Smooth muscle cell (in vitro differentiated cells): ENCODE measurements around the gene C1QL4. TPM values are rescaled to one million over a fixed set of nuclear protein-coding genes. Genes with fewer than 3 reads are reported as not detected.

Experiments
- DNase-seq: peaks from one replicate; lab custom pipeline; 2025; ENCODE audit not compliant: unreplicated experiment; lab: John Stamatoyannopoulos, UW
- H2AFZ ChIP-seq: fragments of 200-600 bp; sonication (generic); 2 replicates; pipeline ENCODE4 v1.6.0; 2016; ENCODE audit warnings: antibody characterized with exemption, low read depth, mild to moderate bottlenecking
- H3F3A ChIP-seq: fragments of 200-600 bp; sonication (generic); 2 replicates; pipeline ENCODE4 v1.6.0; 2017; ENCODE audit warnings: antibody characterized with exemption, low read depth
- H3K27ac ChIP-seq: fragments of 200-600 bp; sonication (generic); 2 replicates; pipeline ENCODE4 v1.5.1; 2016; ENCODE audit warnings: low read depth, mild to moderate bottlenecking
- H3K27me3 ChIP-seq: fragments of 200-600 bp; sonication (generic); 2 replicates; pipeline ENCODE4 v1.6.1; 2016; ENCODE audit warnings: low read depth, mild to moderate bottlenecking
- H3K36me3 ChIP-seq: fragments of 200-600 bp; sonication (generic); 2 replicates; pipeline ENCODE4 v1.5.1; 2016; ENCODE audit warnings: low read depth
- H3K4me1 ChIP-seq: fragments of 200-600 bp; sonication (generic); 2 replicates; pipeline ENCODE4 v1.5.1; 2016; ENCODE audit warnings: low read depth
- H3K4me2 ChIP-seq: fragments of 200-600 bp; sonication (generic); 2 replicates; pipeline ENCODE4 v1.6.0; 2016; ENCODE audit warnings: mild to moderate bottlenecking
- H3K4me3 ChIP-seq: fragments of 200-600 bp; sonication (generic); 2 replicates; pipeline ENCODE4 v1.5.1; 2016; ENCODE audit warnings: mild to moderate bottlenecking
- H3K79me2 ChIP-seq: fragments of 200-600 bp; sonication (generic); 2 replicates; pipeline ENCODE4 v1.6.0; 2016; ENCODE audit warnings: low read depth, mild to moderate bottlenecking
- H3K9ac ChIP-seq: fragments of 200-600 bp; sonication (generic); 2 replicates; pipeline ENCODE4 v1.6.0; 2016; ENCODE audit warnings: low read depth
- H3K9me3 ChIP-seq: fragments of 200-600 bp; sonication (generic); replicated peaks from 2 replicates; pipeline ENCODE4 v1.5.1; 2016; ENCODE audit warnings: low read depth
- H4K20me1 ChIP-seq: fragments of 200-600 bp; sonication (generic); 2 replicates; pipeline ENCODE4 v1.6.0; 2016; ENCODE audit warnings: low read depth
- CTCF ChIP-seq: fragments of 200-600 bp; sonication (generic); IDR thresholded peaks from 2 replicates; pipeline ENCODE4 v1.5.1; 2017; ENCODE audit warnings: borderline replicate concordance, mild to moderate bottlenecking, antibody characterized with exemption; ENCODE audit not compliant: insufficient read depth, poor library complexity, severe bottlenecking
- WGBS: methylation state at CpG from one replicate; pipeline ENCODE4 v1.1.7; 2016; ENCODE audit warnings: low lambda C conversion rate; 5-methylcytosine and 5-hydroxymethylcytosine counted together
- polyA plus RNA-seq: library from polyadenylated mRNA; unstranded; fragments of >200 nt; fragmentation: Nextera tagmentation; extraction: Ambion mirVana; gene quantifications from 2 replicates; pipeline ENCODE4 v1.2.1, GENCODE V29; 2016
- total RNA-seq: library from RNA; depleted of rRNA; stranded (reverse); fragments of >200 nt; gene quantifications from 2 replicates; pipeline ENCODE4 v1.2.3, GENCODE V29; 2014

C1QL4 gene
- total and polyA plus RNA-seq, 2 experiments from 2014 or later = 0.09 TPM; not detected in 1

GRCh38 chr12:49365542-49365941, 28.6 kb upstream of the C1QL4 start:
- no peak overlapping the region for H3K27ac ChIP-seq
- no peaks in the 10 kb centered on the region for H3K9me3 ChIP-seq
- no peak for DNase-seq

DNA sequence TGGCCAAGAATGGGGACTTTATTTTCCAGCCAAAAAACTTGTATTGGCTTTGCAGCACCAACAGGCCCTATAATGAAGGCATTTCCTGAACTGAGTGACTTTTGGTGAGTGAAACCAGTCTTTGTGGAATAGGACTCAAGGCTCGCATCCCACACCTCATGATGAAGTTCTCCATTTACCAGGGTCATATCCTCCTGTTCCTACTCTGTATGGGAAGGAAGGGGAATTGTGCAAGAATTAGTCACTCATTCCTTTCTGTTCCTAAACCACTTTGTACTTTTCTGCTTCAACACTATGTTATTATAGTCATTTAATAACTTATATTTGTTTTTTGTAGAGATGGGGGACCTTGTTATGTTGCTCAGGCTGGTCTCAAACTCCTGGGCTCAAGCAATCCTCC, 28.0 kb upstream of the C1QL4 start:
- no peak overlapping the region for H3K4me2 ChIP-seq

More at GRCh38 chr12:49365542-49365941, 28.6 kb upstream of the C1QL4 start:
- peaks cover 7% of the 10 kb centered on the region for H3F3A ChIP-seq
- peaks cover 24% of the 10 kb centered on the region for H3K4me1 ChIP-seq
- H3K4me3 ChIP-seq = no peak overlapping the region
- H3K79me2 ChIP-seq = peaks cover 30% of the 10 kb centered on the region
- H3K9ac ChIP-seq = no peak overlapping the region
- no peak for TF ChIP-seq CTCF
- WGBS = 63% methylated on average over 5 of the region's 5 CpGs
- H3K36me3 ChIP-seq = no peaks in the 10 kb centered on the region
- H2AFZ ChIP-seq = no peak overlapping the region
- no peaks in the 10 kb centered on the region for H3K27me3 ChIP-seq
- peak overlapping the region; percentile 2 for H3K4me2 ChIP-seq
- peaks cover 22% of the 10 kb centered on the region for H4K20me1 ChIP-seq

GRCh38 chr12:49362077-49362476, 25.1 kb upstream of the C1QL4 start:
- Histone ChIP-seq H3K9ac (no peak overlapping the region), H3K36me3 (no peaks in the 10 kb centered on the region), H3K27me3 (no peaks in the 10 kb centered on the region), H3F3A (peaks cover 7% of the 10 kb centered on the region), H3K4me3 (no peak overlapping the region), H3K27ac (no peak overlapping the region), H3K79me2 (no peaks in the 10 kb centered on the region), H3K9me3 (no peaks in the 10 kb centered on the region), H3K4me2 (no peak overlapping the region), H3K4me1 (peaks cover 7% of the 10 kb centered on the region), H4K20me1 (no peaks in the 10 kb centered on the region), H2AFZ (no peak overlapping the region)
- TF ChIP-seq CTCF = no peak
- 100% methylated on average over 1 of the region's 1 CpG for WGBS
- DNase-seq = no peak

More for the DNA sequence above, 28.0 kb upstream of the C1QL4 start:
- no peaks in the 10 kb centered on the region for H3K9me3 ChIP-seq
- TF ChIP-seq CTCF = no peak
- H3K36me3 ChIP-seq = no peaks in the 10 kb centered on the region
- H3K27me3 ChIP-seq = no peaks in the 10 kb centered on the region
- DNase-seq = no peak
- H4K20me1 ChIP-seq = peaks cover 16% of the 10 kb centered on the region
- peaks cover 24% of the 10 kb centered on the region for H3K4me1 ChIP-seq
- 83% methylated on average over 1 of the region's 1 CpG for WGBS
- no peak overlapping the region for H3K4me3 ChIP-seq
- H3F3A ChIP-seq = peaks cover 7% of the 10 kb centered on the region
- H3K79me2 ChIP-seq = peaks cover 25% of the 10 kb centered on the region
- H3K27ac ChIP-seq = no peak overlapping the region
- H2AFZ ChIP-seq = no peak overlapping the region
- H3K9ac ChIP-seq = no peak overlapping the region

DNA sequence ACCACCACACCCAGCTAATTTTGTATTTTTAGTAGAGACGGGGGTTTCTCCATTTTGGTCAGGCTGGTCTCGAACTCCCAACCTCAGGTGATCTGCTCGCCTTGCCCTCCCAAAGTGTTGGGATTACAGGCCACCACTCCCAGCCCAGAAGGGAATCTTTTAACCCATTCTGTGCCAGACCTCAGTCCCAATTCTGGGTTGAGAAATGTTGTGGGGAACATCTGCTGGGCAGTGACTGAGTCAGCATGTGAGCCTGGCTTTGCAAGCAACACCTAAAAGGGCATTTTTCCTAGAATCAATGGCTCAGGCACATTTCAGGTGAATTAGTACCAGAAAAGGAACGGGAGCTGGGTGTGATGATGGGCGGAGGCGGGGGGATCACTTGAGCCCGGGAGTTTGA, 22.7 kb upstream of the C1QL4 start:
- TF ChIP-seq CTCF = no peak
- 78% methylated on average over 7 of the region's 7 CpGs for WGBS
- H3K27ac ChIP-seq = no peak overlapping the region
- no peaks in the 10 kb centered on the region for H3K4me1 ChIP-seq
- peaks cover 2% of the 10 kb centered on the region for H3K27me3 ChIP-seq
- no peaks in the 10 kb centered on the region for H4K20me1 ChIP-seq
- no peaks in the 10 kb centered on the region for H3K9me3 ChIP-seq
- no peak overlapping the region for H3K4me2 ChIP-seq
- H3K36me3 ChIP-seq = no peaks in the 10 kb centered on the region
- H3K9ac ChIP-seq = no peak overlapping the region
- no peaks in the 10 kb centered on the region for H3K79me2 ChIP-seq
- H3K4me3 ChIP-seq = no peak overlapping the region
- no peaks in the 10 kb centered on the region for H3F3A ChIP-seq
- no peak for DNase-seq
- no peak overlapping the region for H2AFZ ChIP-seq
